Iris pigment epithelial cell (primary cell): Measurements from ENCODE around the gene SEBOX.

Source experiments
- DNase-seq: peaks from one replicate; pipeline ENCODE4 v3.0.0-alpha.2; 2011; ENCODE audit warnings: low read depth

SEBOX gene

GRCh38 chr17:28338769-28339212, 26.2 kb downstream of the SEBOX start:
- peak; percentile 53 for DNase-seq

- peak; percentile 46 for DNase-seq
Measured at GRCh38 chr17:28338056-28338768, 26.8 kb downstream of the SEBOX start.

GRCh38 chr17:28335959-28336871, 28.8 kb downstream of the SEBOX start:
- DNase-seq: peak; percentile 94

- DNase-seq: peak; percentile 100
Measured at GRCh38 chr17:28335201-28335958, 29.6 kb downstream of the SEBOX start, which contains the start of the genes IFT20 and TNFAIP1. TSS of gene IFT20 (minus strand) at chr17:28335472. CDS start at chr17:28331985, 3,487 bp downstream. TSS of gene TNFAIP1 (plus strand) at chr17:28335761. CDS start at chr17:28339522, 3,761 bp downstream.

GRCh38 chr17:28334666-28335200, 30.3 kb downstream of the SEBOX start:
- peak; percentile 77 for DNase-seq

- peak; percentile 47 for DNase-seq
Measured at GRCh38 chr17:28334171-28334570, 30.8 kb downstream of the SEBOX start.

- no peak for DNase-seq
Measured at GRCh38 chr17:28333083-28333746, 31.8 kb downstream of the SEBOX start.

- no peak for DNase-seq
Measured at GRCh38 chr17:28331891-28332420, 33.0 kb downstream of the SEBOX start.

GRCh38 chr17:28330671-28331070, 34.3 kb downstream of the SEBOX start:
- no peak for DNase-seq

- no peak for DNase-seq
Measured at GRCh38 chr17:28328325-28328724, 36.7 kb downstream of the SEBOX start.

GRCh38 chr17:28327709-28328108, 37.3 kb downstream of the SEBOX start:
- DNase-seq: no peak

- DNase-seq: no peak
Measured at GRCh38 chr17:28327031-28327607, 37.9 kb downstream of the SEBOX start.

- no peak for DNase-seq
Measured at GRCh38 chr17:28326114-28326513, 38.9 kb downstream of the SEBOX start.

GRCh38 chr17:28325211-28325610, 39.8 kb downstream of the SEBOX start:
- DNase-seq: no peak

- no peak for DNase-seq
Measured at GRCh38 chr17:28324781-28325180, 40.2 kb downstream of the SEBOX start.

- no peak for DNase-seq
Measured at GRCh38 chr17:28324267-28324745, 40.7 kb downstream of the SEBOX start.

GRCh38 chr17:28320215-28321061, 44.6 kb downstream of the SEBOX start:
- DNase-seq: no peak

GRCh38 chr17:28319598-28319935, 45.4 kb downstream of the SEBOX start:
- no peak for DNase-seq

- DNase-seq: peak; percentile 99
Measured at GRCh38 chr17:28318759-28319597, 46.0 kb downstream of the SEBOX start, which contains the start of gene TMEM97. TSS of gene TMEM97 (plus strand) at chr17:28319200. CDS start at chr17:28319240, 40 bp downstream.
